ENCODE results near the gene P2RX3.
"Not testable (repeated sequence)": the region's sequence is repeated elsewhere in the genome, so short reads cannot be mapped to it uniquely, and the experiment has no call there.

The P2RX3 gene

GRCh38 chr11:57399221-57399620 lies 61.1 kb downstream of the P2RX3 start:
- no peak for DNase-seq (ENCODE audit: low read depth)
- no peak overlapping the region for H3K4me3 ChIP-seq (ENCODE audit: control insufficient read depth, low read depth, low read length)
- TF ChIP-seq CTCF (IDR thresholded peaks at IDR 0.05; ENCODE audit: control insufficient read depth, insufficient read depth, low read depth, low read length, missing control alignments): no peak

GRCh38 chr11:57399972-57400578 lies 61.9 kb downstream of the P2RX3 start:
- DNase-seq (ENCODE audit: low read depth): no peak
- no peak overlapping the region for H3K4me3 ChIP-seq (ENCODE audit: control insufficient read depth, low read depth, low read length)
- TF ChIP-seq CTCF (IDR thresholded peaks at IDR 0.05; ENCODE audit: control insufficient read depth, insufficient read depth, low read depth, low read length, missing control alignments): no peak

- no peak for TF ChIP-seq CTCF (IDR thresholded peaks at IDR 0.05; ENCODE audit: control insufficient read depth, insufficient read depth, low read depth, low read length, missing control alignments)
- no peak overlapping the region for H3K4me3 ChIP-seq (ENCODE audit: control insufficient read depth, low read depth, low read length)
- no peak for DNase-seq (ENCODE audit: low read depth)
These were observed 64.2 kb downstream of the P2RX3 start for GRCh38 chr11:57402188-57403002.

GRCh38 chr11:57403003-57403801 lies 65.0 kb downstream of the P2RX3 start:
- not testable (repeated sequence) for DNase-seq (ENCODE audit: low read depth); H3K4me3 ChIP-seq (ENCODE audit: control insufficient read depth, low read depth, low read length)

GRCh38 chr11:57403802-57404147 lies 65.6 kb downstream of the P2RX3 start:
- H3K4me3 ChIP-seq (ENCODE audit: control insufficient read depth, low read depth, low read length): no peak overlapping the region
- DNase-seq (ENCODE audit: low read depth): no peak
- TF ChIP-seq CTCF (IDR thresholded peaks at IDR 0.05; ENCODE audit: control insufficient read depth, insufficient read depth, low read depth, low read length, missing control alignments): no peak

GRCh38 chr11:57405271-57405860 lies 67.2 kb downstream of the P2RX3 start:
- DNase-seq (ENCODE audit: low read depth): no peak
- H3K4me3 ChIP-seq (ENCODE audit: control insufficient read depth, low read depth, low read length): no peak overlapping the region
- no peak for TF ChIP-seq CTCF (IDR thresholded peaks at IDR 0.05; ENCODE audit: control insufficient read depth, insufficient read depth, low read depth, low read length, missing control alignments)

Measured in AG09309 (cell line).